Measurements from ENCODE around the gene KIAA1328.
"Not testable (repeated sequence)": the region's sequence is repeated elsewhere in the genome, so short reads cannot be mapped to it uniquely, and the experiment has no call there.

The KIAA1328 gene

DNA sequence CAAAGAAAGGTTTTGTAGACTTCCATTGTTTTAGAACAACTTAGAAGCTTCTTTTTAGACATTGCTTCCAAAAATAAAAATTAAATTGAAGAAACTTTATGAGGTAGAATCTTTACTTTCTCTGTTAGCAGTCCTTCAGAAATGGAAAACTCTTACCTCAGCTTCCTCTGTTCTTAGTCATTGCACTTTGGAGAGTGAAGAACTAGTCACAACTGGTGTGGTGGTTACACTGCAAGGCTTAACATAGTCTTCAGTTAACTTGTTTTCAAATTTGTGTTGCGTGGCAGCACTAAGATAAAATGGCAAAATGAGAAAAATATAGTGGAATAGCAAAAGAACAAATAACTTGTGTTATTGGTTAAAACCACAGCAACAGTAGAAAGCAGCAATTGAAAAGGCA is 332.6 kb downstream of the KIAA1328 start:
- DNase-seq, result no peak

DNA sequence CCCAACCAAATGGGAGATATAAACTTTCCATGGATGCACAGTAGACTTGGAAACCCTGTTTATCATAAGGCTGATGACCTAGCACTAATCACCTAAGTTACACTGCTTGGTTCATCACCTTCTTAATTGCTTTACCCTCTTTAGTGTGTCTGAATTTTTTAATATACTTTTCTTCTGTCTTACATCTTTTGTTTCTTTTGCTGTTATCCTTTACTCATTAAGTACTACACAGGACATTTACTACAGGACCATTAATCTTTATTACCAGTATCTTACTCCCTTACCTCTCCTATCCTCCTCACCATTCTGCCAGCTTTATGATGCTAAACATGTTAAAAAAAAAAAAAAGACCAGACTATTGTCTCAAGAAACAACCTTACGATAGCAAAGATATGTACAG is 333.6 kb downstream of the KIAA1328 start:
- no peak for DNase-seq

DNA sequence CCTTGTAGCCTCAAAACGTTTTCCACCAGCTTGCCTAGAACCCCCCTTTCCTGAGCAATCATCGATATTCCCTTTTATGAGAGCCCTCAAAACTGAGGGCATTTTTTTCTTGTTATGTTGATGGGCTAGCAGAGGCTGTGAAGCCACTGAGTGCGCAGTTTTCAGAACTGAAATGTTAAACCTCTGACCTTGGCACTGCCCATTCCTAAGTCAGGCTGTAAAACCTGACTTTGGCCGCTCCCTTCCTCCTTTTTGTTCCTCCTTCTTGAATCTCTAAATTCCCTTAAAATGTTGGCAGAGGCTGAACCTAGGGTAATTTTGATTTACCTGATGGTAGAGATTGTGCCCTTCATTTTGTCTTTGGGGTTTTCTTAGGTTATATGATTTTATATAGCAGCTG is 334.2 kb downstream of the KIAA1328 start:
- no peak for DNase-seq

DNA sequence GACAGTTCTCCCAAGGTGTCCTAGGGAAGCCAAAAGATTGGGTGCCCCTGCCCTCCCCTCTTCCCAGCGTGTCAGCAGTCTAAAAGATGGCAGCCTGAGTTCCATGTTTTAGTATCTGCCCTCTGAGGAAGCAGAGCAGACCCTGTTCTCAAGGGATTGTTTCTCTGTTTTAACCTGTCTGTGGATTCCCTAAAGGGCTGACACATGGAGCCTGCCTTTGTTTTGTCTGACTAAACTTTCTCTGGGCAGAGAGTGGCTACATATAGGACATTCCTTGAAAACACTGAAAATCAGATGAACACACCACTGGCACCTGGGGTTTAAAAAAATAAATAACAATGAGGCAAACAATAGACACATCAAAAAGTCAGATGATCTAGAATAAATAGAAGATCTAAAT is 337.6 kb downstream of the KIAA1328 start:
- no peak for DNase-seq

DNA sequence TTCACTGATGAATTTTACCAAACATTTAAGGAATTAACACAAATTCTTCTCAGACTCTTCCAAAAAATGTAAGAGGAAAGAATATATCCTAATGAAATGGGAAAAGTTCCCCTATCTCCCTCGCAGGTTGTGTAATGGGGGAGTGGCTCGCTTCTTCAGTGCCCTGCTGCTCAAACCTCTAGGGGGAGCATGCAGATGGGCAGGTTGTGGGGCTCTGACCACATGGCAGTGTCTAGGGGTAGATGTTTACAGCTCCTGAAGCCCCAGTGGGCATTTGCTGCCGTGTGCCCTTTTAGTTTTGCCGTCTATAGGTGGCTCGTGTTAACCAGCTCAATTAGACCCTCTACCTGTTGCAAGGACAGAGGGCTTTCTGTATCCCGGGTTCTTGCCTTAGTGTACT is 338.0 kb downstream of the KIAA1328 start:
- not testable (repeated sequence) for DNase-seq

DNA sequence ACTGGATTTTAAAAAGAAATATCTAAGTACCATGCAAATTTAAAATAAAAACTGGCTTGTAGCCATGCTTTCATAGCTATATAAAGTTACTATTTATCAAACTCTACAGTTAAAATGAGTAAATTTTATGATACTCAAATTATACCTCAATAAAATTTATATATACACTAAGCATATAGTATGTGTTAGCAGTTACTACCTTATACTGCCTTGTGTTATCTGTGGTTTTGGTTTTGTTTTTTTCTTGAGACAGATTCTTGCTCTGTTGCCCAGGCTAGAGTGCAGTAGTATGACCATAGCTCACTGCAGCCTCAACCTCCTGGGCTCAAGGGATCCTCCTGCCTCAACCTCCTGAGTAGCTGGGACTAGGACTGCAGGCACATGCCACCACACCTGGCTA is 342.1 kb downstream of the KIAA1328 start:
- no peak for DNase-seq

DNA sequence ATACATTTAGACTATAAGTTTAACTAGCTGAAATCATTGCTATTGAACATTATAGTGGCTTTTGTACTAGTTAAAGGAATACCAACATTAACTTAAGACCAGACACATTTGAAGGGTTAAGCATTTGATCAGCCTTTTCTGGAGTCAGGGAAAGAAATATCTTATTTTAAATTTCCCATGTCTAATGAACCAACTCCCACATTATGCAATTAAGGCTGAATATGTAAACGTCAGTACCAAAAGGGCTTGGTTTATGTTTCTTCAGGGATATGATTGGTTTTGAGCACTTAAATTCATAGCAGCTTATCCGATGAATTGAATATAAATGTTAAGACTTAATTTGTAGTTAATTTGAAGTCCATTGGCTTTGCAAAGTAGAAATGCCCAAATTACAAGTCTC is 344.5 kb downstream of the KIAA1328 start:
- DNase-seq, result no peak

DNA sequence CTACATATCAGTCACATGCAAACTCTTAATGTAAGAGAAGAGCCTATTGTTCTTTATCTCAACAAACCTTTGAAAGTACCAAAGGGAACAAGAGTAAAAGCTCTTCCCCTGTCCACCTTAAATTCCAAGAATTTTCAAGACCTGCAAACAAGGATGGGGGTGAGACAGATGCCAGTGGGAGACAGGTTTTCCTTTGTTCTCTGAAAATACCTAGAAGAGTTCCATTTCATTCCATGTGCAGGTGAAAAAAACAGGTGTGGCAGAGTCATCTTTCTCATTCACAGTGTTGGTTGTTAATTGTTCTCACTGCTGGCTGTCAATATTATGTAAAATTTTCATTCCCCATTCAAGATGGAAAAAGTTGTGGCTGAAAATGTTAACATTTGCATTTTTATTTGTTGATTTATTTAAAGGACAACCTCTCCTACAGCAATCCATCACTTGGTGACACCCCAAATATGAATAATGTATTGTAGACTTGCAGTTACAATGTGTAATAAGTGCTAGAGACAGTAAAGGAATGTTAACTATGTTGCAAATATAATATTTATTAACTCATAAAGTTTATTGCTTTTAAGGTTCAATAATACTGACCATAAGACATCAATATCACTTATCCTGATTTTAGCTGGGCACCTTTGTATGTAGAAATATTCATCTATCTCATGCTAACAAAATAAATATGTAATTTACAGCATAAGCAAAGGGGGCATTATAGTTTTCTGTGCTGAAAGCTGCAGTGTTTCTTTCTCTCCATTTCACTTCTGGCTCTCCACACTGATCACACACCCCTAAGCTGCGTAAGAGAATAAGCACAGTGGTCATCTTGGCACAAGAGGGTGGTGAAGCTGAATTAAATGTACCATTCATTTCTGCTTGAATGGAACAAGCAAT is 347.0 kb downstream of the KIAA1328 start:
- DNase-seq, result no peak

DNA sequence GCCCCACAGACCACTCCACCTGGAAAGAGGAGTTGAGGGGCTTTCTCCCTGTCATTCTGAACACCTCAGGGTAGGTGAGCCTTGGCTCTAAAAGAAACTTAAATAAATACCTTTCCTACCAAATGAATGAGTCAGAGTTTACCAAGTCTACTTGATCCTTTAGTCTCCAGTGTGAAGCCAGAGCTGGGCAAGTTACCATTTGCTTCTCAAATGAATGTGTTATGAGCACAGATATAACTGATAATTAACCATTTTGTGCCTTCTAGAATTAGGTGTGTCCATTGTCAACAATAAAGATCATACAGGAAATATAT is 347.7 kb downstream of the KIAA1328 start:
- DNase-seq, result no peak

DNA sequence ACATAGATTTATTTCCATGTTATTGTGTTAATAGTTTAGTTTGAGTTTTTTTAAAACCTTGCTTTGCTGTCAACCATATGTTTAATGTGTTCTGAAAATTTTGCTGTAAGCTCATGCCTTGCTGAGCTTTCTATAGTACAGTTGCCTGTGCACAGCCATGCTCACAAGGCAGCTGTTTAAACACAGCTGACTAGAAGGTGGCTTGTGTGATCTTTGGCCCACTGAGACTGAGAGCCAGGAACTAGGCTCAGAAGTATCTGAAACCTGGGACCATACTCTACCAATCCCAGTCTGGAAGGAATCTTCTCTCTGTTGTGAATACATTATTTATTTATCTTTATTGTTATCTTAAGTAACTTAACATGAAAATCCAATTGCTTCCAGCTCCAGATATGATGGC is 350.5 kb downstream of the KIAA1328 start:
- DNase-seq, result no peak

DNA sequence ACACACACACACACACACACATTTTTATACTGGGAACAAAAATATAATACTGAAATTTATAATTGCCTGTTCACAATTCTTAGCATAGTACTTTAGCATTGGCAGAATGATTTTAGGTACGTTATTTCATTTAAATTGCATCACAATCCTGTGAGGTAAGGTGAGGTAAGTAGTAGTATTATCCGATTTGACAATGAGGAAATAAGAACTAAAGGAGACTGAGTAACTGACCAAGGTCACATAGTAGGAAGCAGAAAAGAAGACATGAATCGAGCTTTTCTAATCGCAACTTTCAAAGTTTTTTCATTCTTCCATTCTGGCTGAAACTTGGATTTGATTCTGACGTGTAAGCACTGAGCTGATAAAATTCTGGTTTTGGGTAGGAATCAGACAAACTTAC is 351.2 kb downstream of the KIAA1328 start:
- no peak for DNase-seq

DNA sequence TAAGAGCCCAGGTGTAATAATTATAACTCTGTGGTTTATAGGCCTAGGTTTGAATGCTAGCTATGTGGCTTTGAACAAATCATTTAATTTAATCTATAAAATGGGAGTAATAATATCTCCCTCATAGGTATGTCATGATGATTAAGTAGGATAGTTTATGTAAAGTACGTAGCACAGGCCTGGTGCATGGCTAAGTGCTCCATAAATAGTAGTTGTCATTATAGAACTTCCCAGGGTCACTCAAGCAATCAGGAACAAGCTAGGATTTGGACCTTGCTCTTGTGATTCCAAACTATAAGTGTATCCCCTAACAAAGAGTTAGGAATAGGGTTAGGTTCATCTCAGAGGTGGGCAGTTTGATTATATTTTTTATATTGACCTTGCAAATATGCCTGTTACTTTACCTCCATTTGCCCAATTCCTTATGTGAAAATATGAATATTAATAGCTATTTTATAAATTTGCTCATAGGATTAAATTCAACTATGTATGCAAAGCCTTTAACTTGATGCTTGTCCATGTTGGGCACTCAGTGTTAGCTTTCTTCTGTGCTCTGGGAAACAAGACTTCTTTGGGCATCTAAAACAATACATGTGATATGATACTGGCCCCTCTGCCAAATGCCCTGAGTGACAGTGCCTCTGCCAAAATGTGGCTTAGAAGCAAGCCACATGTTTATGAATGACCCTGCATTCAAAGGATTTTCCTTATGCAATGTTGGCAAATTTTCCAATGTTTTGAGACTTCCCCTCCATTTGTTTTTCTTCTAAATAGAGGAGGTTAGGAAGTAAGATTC is 353.6 kb downstream of the KIAA1328 start:
- DNase-seq, result no peak

DNA sequence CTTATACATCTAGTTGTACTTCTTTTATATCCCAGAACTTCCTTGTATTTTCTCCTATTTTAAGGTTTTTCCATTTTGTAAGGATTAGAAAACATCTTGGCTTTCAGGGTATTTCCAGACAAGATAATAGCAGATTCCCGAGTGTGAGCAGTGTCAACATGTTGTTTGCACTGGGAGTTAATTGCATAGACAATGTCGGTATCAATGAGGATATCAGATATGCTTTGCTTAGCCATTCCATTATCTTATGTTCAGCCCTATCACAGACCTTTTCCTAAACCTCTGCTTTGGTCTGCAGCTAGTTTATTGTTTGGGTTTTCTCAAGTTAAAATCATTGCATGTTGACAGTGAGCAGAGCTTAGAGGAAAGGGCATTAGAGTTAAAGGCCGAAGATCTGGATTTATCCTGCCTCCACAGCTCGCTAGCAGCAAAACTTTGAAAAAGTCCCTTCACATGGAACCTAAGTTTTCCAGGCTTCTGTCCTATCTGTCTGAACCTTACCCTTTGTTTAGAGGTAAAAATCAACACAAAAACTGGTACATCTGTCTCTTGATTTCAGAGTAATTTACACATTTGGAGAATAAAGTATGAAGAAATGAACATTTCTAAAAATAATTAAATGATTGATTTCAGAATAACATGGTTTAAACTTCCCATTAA is 355.4 kb downstream of the KIAA1328 start:
- DNase-seq, result no peak

DNA sequence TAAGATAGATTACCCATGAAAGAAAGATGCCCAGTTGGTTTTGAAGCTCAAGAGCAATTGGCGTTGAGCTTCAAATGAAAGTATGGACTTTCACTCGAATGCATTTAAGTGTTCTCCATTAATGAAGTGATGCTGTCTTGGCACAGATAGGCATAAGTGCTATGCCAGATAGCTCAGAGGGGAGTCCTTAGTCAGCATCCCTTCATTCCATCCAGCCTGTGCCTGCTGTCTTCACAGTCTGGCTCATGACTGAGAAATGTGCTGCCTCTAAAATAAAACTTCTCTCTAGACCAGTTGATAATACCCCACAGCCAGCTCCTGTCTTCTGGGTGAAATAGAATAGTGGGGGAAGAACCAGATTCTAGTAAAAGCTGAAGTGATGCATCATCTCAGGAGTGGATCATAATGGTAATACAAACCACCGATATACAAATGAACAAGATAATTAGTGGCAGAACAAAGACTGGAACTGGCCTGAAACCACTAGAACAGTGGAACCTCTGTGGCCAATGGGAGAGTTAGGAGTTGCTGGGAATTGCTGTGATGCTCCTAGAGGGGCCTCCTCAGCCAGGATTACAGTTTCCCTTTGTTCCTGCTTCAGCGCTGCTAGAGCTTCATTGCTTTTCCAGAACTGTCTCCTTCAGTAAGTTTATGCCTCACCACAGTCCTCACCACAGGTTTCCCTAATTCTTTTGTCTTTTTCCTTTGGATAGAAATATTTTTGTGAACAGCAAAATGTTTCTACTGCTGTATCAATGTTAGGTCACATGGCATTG is 359.3 kb downstream of the KIAA1328 start:
- no peak for DNase-seq

DNA sequence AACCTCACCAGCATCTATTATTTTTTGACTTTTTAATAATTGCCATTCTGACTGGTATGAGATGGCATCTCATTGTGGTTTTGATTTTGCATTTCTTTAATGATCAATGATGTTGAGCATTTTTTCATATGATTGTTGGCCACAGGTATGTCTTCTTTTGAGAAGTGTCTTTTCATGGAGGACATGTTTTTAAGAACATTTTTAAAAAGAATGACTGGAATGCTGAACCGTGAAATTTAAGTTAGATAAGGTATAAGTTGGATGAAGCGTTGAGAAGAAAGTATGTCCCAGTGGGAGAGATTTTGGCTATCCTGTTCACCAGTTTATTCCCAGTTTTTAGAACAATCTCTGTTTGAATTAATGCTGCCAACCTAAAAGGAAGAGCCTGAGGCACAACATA is 370.8 kb downstream of the KIAA1328 start:
- DNase-seq, result no peak

DNA sequence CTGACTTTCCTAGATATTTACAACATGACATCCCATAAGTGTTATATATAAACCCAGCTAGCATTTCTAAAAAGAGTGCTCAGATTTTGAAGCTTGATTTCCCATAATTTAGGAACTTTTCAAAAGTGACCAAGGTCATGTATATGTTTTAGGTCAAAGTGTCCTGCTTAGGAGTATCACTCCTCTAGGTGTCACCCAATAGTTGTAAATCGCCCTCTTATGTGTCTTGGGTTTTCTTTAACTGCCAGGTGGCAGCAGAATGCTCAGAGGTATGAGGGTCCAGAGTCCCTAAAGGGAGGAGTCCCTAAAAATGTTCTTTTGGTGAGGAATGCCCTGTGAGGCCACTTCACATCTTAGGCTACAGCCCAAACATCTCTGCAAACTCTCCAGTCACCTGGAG is 378.4 kb downstream of the KIAA1328 start:
- DNase-seq, result no peak

DNA sequence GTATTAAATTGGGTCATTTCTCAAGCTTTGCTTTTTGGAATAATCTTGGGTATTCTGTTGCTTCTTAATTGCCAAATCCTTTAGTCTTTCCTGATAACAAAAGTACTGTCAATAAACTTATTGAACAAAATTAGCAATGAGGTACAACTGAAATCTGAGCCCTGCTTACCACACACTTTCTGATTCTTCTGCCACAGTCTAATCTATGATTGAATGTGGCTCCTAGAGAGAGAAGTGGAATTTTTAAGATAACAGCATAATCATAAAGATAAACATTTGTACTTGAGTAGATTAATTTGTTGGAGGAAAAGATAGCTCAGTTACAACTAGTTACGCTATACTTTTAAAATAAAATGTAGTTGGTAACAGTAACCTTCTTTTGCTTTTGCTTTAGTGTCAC is 381.9 kb downstream of the KIAA1328 start:
- no peak for DNase-seq

DNA sequence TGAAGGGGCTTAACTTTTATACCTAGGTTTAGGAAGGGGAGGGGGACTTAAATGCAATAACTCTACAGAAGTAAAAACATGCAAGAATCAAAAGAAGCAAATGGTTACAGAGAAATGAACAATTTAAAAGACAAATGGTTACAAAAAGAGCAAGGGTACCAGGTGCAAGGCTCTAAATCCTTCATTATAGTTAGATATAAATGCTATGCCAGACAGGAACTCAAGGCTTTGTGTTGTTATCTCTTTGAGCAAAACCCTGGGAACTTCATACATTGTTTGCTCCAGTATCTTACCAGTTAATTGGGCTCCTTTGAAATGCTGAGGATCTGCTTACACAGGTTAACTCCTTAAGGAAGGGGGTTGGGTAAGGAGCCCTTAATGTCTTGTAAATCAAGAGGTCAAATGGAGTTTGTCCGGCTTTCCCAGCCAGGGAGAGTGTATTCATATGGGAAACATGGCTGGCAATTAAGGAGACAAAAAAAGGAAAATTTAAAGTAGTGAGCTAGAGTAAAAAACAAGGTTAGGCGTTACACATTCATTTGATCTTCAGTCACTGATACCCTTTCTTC is 389.2 kb downstream of the KIAA1328 start:
- no peak for DNase-seq

DNA sequence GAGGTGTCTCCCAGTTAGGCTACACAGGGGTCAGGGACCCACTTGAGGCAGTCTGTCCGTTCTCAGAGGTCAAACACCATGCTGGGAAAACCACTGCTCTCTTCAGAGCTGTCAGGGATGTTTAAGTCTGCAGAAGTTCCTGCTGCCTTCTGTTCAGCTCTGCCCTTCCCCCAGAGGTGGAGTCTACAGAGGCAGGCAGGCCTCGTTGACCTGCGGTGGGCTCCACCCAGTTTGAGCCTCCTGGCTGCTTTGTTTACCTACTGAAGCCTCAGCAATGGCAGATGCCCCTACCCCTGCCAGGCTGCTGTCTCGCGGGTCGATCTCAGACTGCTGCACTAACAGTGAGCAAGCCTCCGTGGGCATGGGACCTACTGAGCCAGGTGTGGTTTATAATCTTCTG is 390.3 kb downstream of the KIAA1328 start:
- no peak for DNase-seq

DNA sequence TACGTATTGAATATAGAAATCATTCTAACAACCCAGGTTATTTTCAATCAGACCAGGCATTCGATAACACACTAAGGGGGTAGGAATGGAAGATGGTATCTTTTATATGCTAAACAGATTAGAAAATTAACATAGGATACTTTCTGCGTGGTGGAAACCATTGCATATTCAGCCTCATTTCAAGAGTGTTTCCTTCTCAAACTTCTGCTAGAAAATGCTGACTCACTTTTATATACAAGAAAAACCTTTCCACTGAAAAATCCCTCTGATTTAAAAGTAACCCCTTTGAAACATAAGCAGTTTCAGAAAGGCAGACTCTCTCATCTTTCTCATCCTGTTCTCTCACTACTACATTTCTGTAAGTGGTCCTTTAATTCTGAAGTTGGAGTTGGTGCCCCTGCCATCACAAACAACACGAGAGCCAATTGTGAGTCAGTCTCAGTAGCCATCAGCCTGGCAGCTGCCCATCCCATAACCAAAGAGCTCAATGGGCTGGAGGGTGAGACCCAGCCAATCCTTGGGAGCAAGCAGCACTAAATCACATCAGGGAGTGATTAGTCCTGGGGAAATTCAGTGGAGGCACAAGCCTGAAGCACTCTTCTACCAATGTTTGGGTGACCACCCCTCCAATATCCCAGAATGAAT is 393.5 kb downstream of the KIAA1328 start:
- no peak for DNase-seq

DNA sequence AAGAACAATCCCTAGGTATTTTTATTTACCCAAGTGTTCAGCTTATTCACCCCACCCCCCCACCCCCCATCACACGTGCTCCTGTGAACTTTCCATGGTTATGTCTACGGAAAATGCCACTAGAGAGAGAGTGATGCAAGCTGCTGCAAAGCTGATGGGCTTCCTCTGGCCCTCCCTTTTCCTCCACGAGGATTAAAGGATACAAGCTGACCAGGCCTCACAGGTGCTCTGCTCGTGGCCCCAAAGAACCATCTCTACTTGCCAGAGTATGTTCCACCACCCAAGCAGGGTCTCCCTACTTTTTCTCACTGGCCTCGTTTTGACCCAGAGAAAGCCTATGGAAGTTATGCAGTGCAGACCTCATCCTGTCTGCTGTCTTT is 394.1 kb downstream of the KIAA1328 start:
- DNase-seq, result no peak

DNA sequence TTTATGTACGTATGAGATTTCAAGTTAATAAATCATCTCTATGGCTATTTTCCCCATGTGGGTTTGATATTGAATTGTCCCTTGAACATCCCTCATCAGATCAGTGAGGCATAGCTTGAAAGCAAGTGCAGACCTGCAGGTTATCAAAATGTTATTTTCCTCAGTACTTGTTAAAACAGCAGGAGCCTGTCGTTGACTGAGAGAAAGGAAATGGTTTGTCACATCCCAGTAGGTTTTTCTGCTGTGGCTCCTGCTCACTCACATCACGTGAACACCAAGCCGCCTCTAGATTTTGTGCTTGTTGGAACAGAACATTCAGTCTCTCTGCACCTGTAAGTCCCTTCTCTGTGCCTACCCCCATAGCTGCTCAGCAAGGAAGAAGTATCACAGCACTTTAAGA is 396.4 kb downstream of the KIAA1328 start:
- DNase-seq, result no peak

All from 8988T (cell line).